Body of pancreas (tissue), 4 donors: ENCODE measurements around the gene SLC24A3. TPM values are rescaled to one million over a fixed set of nuclear protein-coding genes. Genes with fewer than 3 reads are reported as not detected.
"Not testable (repeated sequence)": the region's sequence is repeated elsewhere in the genome, so short reads cannot be mapped to it uniquely, and the experiment has no call there.

ENCODE experiments used
- ATAC-seq: fragments of 150-250 bp; one replicate; pipeline ENCODE4 v1.9.1; 2016
- DNase-seq, 4 donors: peaks; one replicate each; pipeline ENCODE4 v3.0.0-alpha.2; 2019
- H3K27ac ChIP-seq, 4 donors: fragments of 200-600 bp; sonication (generic); 1 replicate in 3 of 4; 2 replicates in 1 of 4; pipeline versions ENCODE4 v1.5.1 to v1.6.1; 2016 to 2019; ENCODE audit warnings: mild to moderate bottlenecking in 1 of 4, mixed read lengths in 1 of 4, moderate library complexity in 1 of 4
- H3K27me3 ChIP-seq, 2 donors: fragments of 200-600 bp; sonication (generic); one replicate each; pipeline ENCODE4 v1.6.0; 2016; ENCODE audit warnings: mild to moderate bottlenecking in 1 of 2
- H3K36me3 ChIP-seq, 2 donors: fragments of 200-600 bp; sonication (generic); replicated peaks in 1 of 2; 2 replicates each; pipeline ENCODE4 v1.5.1; 2016; ENCODE audit warnings: low read depth in 2 of 2; ENCODE audit not compliant: insufficient read depth in 1 of 2
- H3K4me1 ChIP-seq: fragments of 200-600 bp; sonication (generic); one replicate; pipeline ENCODE4 v1.6.0; 2016
- H3K4me3 ChIP-seq, 2 donors: fragments of 200-600 bp; sonication (generic); 1 replicate in 1 of 2; 2 replicates in 1 of 2; pipeline ENCODE4 v1.5.1; 2016 to 2019
- H3K9me3 ChIP-seq, 3 donors: fragments of 200-600 bp; sonication (generic); 1 replicate in 2 of 3; 2 replicates in 1 of 3; pipeline ENCODE4 v1.5.1; 2016
- CTCF ChIP-seq, 7 experiments: fragments of 450-650 bp in 4 of 7; fragments of 200-600 bp in 3 of 7; sonication (generic) in 3 of 7; IDR thresholded peaks; one replicate each; pipeline ENCODE4 v1.5.1; 2016 to 2019; ENCODE audit warnings: antibody characterized with exemption in 7 of 7
- POLR2A ChIP-seq, 3 donors: fragments of 450-650 bp; IDR thresholded peaks; one replicate each; pipeline ENCODE4 v1.6.1; 2016; ENCODE audit warnings: antibody characterized with exemption in 3 of 3, mild to moderate bottlenecking in 2 of 3
- WGBS, 2 donors: methylation state at CpG; one replicate each; pipeline ENCODE4 v1.1.5; 2017; 5-methylcytosine and 5-hydroxymethylcytosine counted together
- intact Hi-C: fragments of 100-400 bp; cut with DNase I; formaldehyde crosslinking; loops from one replicate; pipeline ENCODE4 v1.15.1; 2023
- total RNA-seq, 2 donors: library from RNA; depleted of rRNA; stranded (reverse); fragments of >200 nt; gene quantifications; one replicate each; pipeline ENCODE4 v1.1.0, GENCODE V29; 2016

Gene SLC24A3
- total RNA-seq, 2 donors from 2014 or later = 0.66 to 1.0 TPM

GRCh38 chr20:19673575-19673974 is 461.1 kb downstream of the SLC24A3 start:
- ATAC-seq (no peak), DNase-seq (no peak)
- H3K4me3 ChIP-seq = no peak overlapping the region
- intact Hi-C loops = no loop called here
- no peaks in the 10 kb centered on the region for H3K9me3 ChIP-seq
- H3K27ac ChIP-seq = no peak overlapping the region
- H3K27me3 ChIP-seq = no peaks in the 10 kb centered on the region
- TF ChIP-seq POLR2A (IDR thresholded peaks at IDR 0.05) = no peak
- no peak for TF ChIP-seq CTCF (IDR thresholded peaks at IDR 0.05)
- H3K4me1 ChIP-seq = no peaks in the 10 kb centered on the region
- no peaks in the 10 kb centered on the region for H3K36me3 ChIP-seq

- H3K4me1 ChIP-seq = no peaks in the 10 kb centered on the region
- no peak overlapping the region for H3K4me3 ChIP-seq
- no peaks in the 10 kb centered on the region for H3K9me3 ChIP-seq
- no peaks in the 10 kb centered on the region for H3K27me3 ChIP-seq
- no peak overlapping the region for H3K27ac ChIP-seq
- intact Hi-C loops = no loop called here
- no peaks in the 10 kb centered on the region for H3K36me3 ChIP-seq
- no peak for TF ChIP-seq CTCF (IDR thresholded peaks at IDR 0.05)
- TF ChIP-seq POLR2A (IDR thresholded peaks at IDR 0.05) = no peak
- DNase-seq (no peak), ATAC-seq (no peak)
- WGBS, 2 donors = 65 to 76% methylated on average over 4 of the region's 4 CpGs
Observed at GRCh38 chr20:19676202-19676601, 463.8 kb downstream of the SLC24A3 start.

GRCh38 chr20:19677336-19677735 is 464.9 kb downstream of the SLC24A3 start:
- Histone ChIP-seq H3K27ac (no peak overlapping the region), H3K4me3 (no peak overlapping the region), H3K27me3 (no peaks in the 10 kb centered on the region), H3K36me3 (no peaks in the 10 kb centered on the region), H3K4me1 (no peaks in the 10 kb centered on the region), H3K9me3 (no peaks in the 10 kb centered on the region)
- 72% methylated on average over 5 of the region's 5 CpGs for WGBS, 2 donors
- DNase-seq = no peak
- intact Hi-C loops = no loop called here
- ATAC-seq = no peak
- TF ChIP-seq POLR2A (IDR thresholded peaks at IDR 0.05) (no peak), CTCF (IDR thresholded peaks at IDR 0.05) (no peak)

GRCh38 chr20:19678591-19678990 is 466.1 kb downstream of the SLC24A3 start:
- H3K27me3 ChIP-seq, H3K27ac ChIP-seq, ATAC-seq, intact Hi-C loops, H3K9me3 ChIP-seq, H3K4me3 ChIP-seq, DNase-seq, H3K4me1 ChIP-seq, H3K36me3 ChIP-seq: not testable (repeated sequence)
- WGBS, 2 donors = 85 to 100% methylated on average over 5 to 8 of the region's 38 CpGs

GRCh38 chr20:19679900-19680495 is 467.6 kb downstream of the SLC24A3 start:
- TF ChIP-seq POLR2A (IDR thresholded peaks at IDR 0.05) (no peak), CTCF (IDR thresholded peaks at IDR 0.05) (no peak)
- Histone ChIP-seq H3K36me3 (no peaks in the 10 kb centered on the region), H3K9me3 (no peaks in the 10 kb centered on the region), H3K4me3 (no peak overlapping the region), H3K4me1 (no peaks in the 10 kb centered on the region), H3K27me3 (no peaks in the 10 kb centered on the region), H3K27ac (no peak overlapping the region)
- ATAC-seq (no peak), DNase-seq (no peak)
- 71 to 76% methylated on average over 4 to 5 of the region's 5 CpGs for WGBS, 2 donors
- intact Hi-C loops = loop anchor here (10.0 kb wide), 1 partner anchor 555 kb away; no protein-coding TSS in a partner anchor
